Adrenal gland (tissue), 5 donors: Measurements from ENCODE around the gene CACNA1C.

Source experiments
- CTCF ChIP-seq, 6 experiments: fragments of 450-650 bp in 4 of 6; fragments of 200-600 bp in 2 of 6; sonication (generic) in 1 of 6; IDR thresholded peaks; 1 replicate in 5 of 6; 2 replicates in 1 of 6; pipeline versions ENCODE4 v1.5.1 to v1.8.0; 2016 to 2021; ENCODE audit warnings: antibody characterized with exemption in 6 of 6, mild to moderate bottlenecking in 2 of 6, moderate library complexity in 1 of 6
- POLR2A ChIP-seq, 2 donors: fragments of 450-650 bp; IDR thresholded peaks; one replicate each; pipeline ENCODE4 v1.6.1; 2017; ENCODE audit warnings: antibody characterized with exemption in 2 of 2, mild to moderate bottlenecking in 2 of 2, moderate library complexity in 1 of 2
- donor health status: DM: no; HTN: no; CAD: no.

- TF ChIP-seq CTCF (IDR thresholded peaks at IDR 0.05) (no peak), POLR2A (IDR thresholded peaks at IDR 0.05) (no peak)
Measured at GRCh38 chr12:2413301-2413700, 360.5 kb downstream of the CACNA1C start.
